ENCODE data around the gene BRSK2.

BRSK2 gene

DNA sequence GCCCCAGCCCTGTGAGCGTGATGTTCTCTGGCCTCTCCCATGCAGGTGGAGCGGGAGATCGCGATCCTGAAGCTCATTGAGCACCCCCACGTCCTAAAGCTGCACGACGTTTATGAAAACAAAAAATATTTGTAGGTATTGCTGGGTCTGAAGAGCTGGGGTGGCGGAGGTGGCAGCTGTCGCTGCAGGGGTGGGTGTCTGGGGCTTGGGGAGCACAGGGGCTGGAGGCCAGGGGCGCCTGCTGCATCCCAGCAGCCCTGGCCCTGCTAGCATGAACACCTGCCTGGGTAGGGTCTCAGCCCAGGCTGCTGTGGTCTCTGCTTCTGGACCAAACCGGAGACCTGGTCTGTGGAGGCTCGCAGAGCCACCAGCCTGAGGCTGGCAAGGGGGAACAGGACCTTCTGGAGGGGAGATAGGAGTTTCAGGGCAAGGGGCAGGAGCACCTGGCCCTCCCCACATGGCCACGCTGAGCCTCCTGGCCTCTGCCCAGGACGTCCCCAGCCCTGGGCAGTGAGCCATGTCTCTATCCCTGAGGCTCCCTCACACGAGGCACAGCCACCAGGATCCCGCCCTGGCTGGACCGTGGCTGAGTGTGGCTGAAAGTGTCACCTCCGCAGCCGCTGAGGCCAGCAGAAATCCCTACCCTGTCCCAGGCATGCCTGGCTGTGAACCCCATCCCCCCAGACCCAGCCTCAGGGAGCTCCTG is 48.7 kb downstream of the BRSK2 start:
- DNase-seq = no peak

GRCh38 chr11:1438967-1439330 is 49.2 kb downstream of the BRSK2 start:
- no peak for DNase-seq

DNA sequence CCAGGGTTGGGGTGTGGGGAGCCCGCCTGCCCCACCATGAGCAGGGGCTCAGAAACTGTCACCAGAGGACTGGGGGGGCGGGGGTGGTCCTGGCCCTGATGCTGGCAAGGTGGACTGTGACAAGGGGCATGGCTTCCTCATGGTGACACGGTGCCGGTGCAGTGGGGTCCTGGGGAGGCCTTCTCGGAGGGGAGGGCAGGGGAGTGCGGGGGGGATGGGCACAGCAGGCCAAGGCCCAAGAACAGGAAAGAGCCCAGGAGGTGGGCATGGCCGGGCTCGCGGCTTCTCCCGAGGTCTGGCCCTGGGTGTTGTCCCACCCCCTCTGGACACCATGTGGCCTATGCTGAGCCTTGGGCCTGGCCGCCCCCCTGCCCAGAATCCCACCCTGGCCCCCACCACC is 49.6 kb downstream of the BRSK2 start:
- no peak for DNase-seq

DNA sequence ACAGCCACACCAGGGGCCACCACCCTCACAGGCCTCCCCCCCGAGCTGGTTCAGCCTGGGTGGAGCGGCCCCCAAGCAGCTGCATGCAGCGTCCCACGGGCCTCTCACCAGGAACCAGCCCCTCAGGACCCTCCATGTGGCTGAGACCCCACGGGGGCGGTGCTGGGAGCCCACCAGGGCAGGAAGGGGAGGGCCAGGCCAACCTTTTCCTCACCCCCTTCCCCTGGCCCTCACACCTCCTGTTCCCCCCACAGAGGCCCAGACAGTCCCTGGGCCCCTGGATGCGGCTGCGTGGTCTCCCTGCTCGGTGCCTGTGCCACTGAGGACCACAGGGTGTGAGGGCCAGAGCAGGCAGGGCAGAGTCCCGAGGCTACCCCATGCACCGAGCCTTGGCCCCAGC is 50.3 kb downstream of the BRSK2 start:
- no peak for DNase-seq

- no peak for DNase-seq
These were observed 50.8 kb downstream of the BRSK2 start for GRCh38 chr11:1440496-1440895.

- DNase-seq = no peak
These were observed 52.4 kb downstream of the BRSK2 start for GRCh38 chr11:1442163-1442562.

- no peak for DNase-seq
These were observed 53.2 kb downstream of the BRSK2 start for GRCh38 chr11:1442807-1443366.

- no peak for DNase-seq
These were observed 54.0 kb downstream of the BRSK2 start for GRCh38 chr11:1443737-1444136.

DNA sequence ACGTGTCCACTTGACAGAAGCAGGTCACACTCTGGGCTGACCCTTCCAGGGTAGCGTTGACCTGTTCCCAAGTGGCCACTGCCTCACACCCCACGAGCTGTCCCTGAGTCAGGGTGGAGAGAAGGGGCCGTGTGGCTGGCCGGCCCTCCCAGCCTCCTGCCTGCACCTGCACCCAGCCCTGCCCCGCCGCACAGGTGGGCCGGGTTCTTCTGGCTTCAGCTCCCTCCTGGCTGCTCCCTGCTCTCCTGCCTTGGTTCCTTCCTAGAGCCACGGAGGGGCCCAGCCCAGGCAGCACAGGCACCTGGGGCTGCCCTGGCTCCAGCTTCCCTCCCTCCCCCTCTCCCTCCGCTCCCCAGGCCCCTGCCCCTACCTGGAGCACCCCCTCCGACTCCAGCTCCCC is 54.6 kb downstream of the BRSK2 start:
- DNase-seq = no peak

DNA sequence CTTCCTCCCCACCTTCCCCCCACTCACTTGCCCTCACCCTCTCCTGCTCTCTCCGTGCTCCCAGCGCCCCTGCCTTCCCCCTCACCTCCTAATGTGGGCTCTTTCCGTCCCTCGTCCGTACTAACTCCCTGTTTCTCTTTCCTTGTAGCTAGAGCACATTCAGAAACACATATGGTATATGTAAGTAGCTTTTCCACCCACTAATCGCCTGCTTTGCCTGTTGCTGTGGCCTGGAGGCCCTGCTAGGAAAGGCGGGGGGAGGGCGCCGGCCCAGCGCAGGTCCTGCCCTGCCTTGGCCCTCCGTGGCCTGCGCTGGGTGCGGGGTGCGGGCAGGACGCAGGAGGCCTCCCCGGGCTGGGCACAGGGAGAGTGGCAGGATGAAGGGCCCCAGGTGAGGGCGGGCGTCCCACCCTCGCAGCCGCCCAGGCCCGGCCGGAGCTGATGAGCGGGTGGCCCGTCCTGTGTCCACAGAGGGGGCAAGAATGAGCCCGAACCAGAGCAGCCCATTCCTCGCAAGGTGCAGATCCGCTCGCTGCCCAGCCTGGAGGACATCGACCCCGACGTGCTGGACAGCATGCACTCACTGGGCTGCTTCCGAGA is 55.2 kb downstream of the BRSK2 start:
- DNase-seq = no peak

DNA sequence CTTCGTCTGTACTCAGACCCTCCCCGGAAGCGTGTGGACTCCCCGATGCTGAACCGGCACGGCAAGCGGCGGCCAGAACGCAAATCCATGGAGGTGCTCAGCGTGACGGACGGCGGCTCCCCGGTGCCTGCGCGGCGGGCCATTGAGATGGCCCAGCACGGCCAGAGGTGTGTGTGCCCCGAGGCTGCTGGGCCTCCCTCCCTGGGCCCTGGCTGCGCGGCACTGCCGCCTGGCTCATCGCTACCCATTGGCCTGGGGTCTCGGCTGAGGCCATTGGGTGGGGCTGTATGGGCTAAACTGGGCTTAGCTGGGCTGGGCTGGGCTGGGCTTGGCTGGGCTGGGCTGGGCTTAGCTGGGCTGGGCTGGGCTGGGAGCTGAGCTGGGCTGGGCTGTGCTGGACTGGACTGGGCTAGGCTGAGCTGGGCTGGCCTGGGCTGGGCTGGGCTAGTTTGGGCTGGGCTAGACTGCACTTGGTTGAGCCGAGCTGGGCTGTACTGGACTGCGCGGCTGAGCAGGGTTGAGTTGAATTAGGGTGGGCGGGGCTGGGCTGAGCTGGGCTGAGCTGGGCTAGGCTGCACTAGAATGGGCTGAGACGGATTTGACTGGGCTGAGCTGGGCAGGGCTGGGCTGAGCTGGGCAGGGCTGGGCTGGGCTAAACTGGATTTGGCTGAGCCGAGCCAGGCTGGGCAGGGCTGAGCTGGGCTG is 56.2 kb downstream of the BRSK2 start:
- no peak for DNase-seq

DNA sequence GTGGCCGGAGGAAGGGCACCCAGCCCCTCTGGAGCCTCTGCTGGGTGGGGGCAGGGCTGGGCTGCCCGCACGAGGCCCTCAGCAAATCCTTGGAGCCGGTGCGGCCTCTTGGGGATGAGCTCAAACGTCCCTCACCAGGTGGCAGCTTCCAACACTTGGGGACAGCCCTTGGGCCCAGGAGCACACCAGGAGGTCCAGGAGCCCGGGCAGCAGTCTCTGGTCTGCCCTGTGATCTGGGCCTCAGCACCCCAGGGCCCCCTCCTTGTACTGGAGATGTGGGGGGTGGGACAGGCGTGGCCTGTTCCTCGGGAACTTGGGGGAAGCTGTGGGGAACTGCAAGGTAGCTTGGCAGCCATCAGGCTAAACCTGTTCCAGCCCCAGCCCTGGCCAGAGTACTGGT is 56.9 kb downstream of the BRSK2 start:
- DNase-seq = no peak

- no peak for DNase-seq
These were observed 58.4 kb downstream of the BRSK2 start for GRCh38 chr11:1447845-1448825.

GRCh38 chr11:1448882-1449281 is 59.1 kb downstream of the BRSK2 start:
- no peak for DNase-seq

DNA sequence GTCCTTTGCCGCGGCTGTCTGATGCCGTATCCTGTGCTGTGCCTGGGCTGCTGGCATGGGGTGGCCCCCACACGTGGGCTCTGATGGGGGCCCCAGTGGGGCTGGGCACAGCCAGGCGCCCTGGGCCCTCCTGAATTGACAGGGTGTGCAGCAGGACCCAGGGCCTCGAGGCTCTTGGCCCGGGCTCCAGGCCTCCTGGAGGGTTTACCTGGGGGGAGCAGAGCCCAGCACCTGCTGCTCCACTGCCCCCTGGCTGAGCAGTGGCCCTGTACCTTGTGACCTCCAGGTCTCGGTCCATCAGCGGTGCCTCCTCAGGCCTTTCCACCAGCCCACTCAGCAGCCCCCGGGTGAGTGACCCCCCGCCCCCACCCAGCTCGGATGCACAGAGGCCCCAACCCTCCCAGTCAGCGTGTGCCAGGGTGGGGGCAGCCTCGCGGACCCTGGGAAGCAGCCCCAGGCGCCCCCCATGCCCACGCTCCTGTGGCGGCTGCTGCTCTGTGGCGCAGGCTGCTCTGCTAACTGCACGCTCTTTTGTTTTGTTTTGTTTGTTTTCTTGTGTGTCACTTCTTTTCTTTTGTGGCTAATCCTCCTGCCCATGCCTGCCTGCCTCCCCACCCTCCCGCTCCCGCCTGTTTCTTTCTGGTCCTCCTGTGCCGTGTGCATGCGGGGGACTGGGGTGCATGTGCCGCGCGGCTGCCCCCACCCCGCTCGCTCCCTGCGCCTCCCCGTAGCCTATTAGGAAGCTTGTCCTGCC is 59.9 kb downstream of the BRSK2 start:
- no peak for DNase-seq

- no peak for DNase-seq
These were observed 60.7 kb downstream of the BRSK2 start for GRCh38 chr11:1450344-1450875.

DNA sequence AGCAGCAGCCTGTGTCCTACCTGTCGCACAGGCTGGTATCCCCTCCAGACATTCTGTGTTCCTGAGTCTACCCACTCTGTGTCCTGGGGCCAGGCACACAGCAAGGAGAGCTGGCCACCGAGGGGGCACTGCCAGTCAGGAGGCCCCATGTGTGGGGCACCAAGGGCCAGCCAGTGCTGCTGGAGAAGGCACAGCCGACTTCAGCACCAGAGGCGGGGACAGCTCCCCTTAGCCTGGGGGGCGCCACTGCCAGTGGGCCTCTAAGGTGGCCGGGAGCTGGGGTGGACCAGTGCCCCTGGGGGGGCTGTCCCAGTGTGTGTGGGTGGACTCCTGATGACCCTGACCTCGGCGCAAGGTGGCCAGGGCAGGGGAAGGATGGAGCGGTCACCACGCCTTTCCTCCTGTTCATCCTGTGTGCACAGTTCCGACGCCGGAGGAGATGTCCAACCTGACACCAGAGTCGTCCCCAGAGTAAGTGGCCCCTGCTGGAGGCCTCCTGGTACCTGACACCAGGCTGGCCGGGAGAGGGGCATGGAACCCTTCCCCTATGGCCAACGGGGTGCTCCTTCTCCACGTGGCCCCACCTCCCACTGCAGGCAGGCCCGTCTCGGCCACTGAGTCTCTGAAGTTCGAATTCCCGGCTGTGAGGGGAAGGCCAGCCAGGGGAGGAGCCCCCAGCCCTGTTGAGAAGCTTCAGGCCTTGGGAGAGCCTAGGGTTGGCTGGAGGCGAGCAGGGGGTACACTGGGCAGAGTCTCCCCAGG is 61.4 kb downstream of the BRSK2 start:
- no peak for DNase-seq

GRCh38 chr11:1451781-1452470 is 62.2 kb downstream of the BRSK2 start:
- DNase-seq = no peak

- DNase-seq = no peak
These were observed 63.0 kb downstream of the BRSK2 start for GRCh38 chr11:1452744-1453143.

DNA sequence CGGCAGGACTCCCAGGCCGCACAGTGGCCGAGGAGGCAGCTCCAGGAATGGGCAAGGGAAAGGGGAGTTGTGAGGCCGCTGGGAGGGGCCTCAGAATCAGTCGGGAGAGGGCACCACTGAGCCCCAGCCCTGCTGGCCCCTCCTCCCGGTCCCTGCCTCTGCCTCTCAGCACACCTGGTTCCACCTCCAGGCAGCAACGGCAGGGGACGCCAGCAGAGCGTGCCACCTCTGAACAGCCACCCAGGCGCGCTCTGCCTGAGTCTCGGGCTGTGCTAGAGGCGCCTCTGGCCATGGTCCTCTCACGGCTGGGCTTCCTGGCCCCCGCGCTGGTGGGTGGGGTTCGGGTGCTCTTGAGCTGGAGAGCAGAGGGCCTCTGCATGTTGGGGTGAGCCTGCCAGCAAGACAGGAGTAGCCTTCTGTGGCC is 63.9 kb downstream of the BRSK2 start:
- DNase-seq = no peak

All from DMS 273 treated with DMSO at 0.1 percent for 48 hours (cell line).